ENCODE measurements around the gene TRPM4. TPM values are rescaled to one million over a fixed set of nuclear protein-coding genes. Genes with fewer than 3 reads are reported as not detected.
"Not testable (repeated sequence)": the region's sequence is repeated elsewhere in the genome, so short reads cannot be mapped to it uniquely, and the experiment has no call there.

TRPM4 gene
- total RNA-seq, 6 donors from 2014 or later = 23.9 to 120 (median 49.3) TPM

DNA sequence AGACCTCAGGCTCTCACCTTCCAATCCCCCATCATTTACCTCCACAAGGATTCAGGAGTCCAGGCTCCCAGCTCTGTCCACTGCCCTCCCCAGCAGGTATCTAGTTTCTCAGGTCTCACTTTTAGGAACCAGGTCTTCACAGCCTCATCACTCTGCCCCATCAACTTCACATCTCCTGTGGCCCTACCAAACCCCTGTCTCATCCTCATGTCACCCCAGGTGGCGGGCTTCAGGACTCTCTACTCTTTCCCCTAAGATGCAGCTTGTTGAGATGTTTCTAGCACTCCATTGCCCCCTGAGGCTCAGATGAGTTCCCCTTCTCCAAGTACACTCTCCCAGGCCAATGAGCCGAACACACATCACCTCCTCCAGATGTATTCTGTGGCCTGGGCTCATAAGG is 36.7 kb upstream of the TRPM4 start:
- WGBS, 2 donors = 95 to 98% methylated on average over 2 of the region's 2 CpGs

DNA sequence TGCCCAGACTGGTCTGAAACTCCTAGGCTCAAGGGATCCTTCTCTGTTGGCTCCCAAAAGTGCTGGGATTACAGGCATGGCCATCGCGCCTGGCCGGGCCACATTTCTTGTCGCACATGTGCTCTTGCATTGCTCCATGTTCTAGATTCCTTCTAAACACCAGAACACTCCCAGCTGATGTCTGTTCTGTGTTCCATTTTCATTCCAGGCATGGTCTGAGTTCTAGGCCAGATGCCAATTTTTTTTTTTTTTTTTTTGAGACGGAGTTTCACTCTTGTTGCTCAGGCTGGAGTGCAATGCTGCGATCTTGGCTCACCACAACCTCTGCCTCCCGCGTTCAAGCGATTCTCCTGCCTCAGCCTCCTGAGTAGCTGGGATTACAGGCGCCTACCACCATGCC is 35.8 kb upstream of the TRPM4 start:
- not testable (repeated sequence) for ATAC-seq (ENCODE audit: low FRiP score in 2 of 2); DNase-seq; H3K9me3 ChIP-seq; H3K4me3 ChIP-seq; H3K27ac ChIP-seq; H3K27me3 ChIP-seq; H3K36me3 ChIP-seq
- 75 to 79% methylated on average over 10 of the region's 10 CpGs for WGBS, 2 donors
- peaks cover 22 to 29% (median 25%) of the 10 kb centered on the region in 4 donors for H3K4me1 ChIP-seq

More for the DNA sequence above, 36.7 kb upstream of the TRPM4 start:
- DNase-seq (no peak), ATAC-seq (ENCODE audit: low FRiP score in 2 of 2) (no peak)
- Histone ChIP-seq H3K4me1 (peaks cover 22 to 29% (median 28%) of the 10 kb centered on the region in 4 donors), H3K27me3 (no peaks in the 10 kb centered on the region), H3K4me3 (no peak overlapping the region), H3K9me3 (no peaks in the 10 kb centered on the region), H3K36me3 (no peaks in the 10 kb centered on the region), H3K27ac (no peak overlapping the region)
- TF ChIP-seq EP300 (IDR thresholded peaks at IDR 0.05) (no peak), POLR2AphosphoS5 (IDR thresholded peaks at IDR 0.05) (no peak), POLR2A (IDR thresholded peaks at IDR 0.05) (no peak)
- TF ChIP-seq, protein P1, sequence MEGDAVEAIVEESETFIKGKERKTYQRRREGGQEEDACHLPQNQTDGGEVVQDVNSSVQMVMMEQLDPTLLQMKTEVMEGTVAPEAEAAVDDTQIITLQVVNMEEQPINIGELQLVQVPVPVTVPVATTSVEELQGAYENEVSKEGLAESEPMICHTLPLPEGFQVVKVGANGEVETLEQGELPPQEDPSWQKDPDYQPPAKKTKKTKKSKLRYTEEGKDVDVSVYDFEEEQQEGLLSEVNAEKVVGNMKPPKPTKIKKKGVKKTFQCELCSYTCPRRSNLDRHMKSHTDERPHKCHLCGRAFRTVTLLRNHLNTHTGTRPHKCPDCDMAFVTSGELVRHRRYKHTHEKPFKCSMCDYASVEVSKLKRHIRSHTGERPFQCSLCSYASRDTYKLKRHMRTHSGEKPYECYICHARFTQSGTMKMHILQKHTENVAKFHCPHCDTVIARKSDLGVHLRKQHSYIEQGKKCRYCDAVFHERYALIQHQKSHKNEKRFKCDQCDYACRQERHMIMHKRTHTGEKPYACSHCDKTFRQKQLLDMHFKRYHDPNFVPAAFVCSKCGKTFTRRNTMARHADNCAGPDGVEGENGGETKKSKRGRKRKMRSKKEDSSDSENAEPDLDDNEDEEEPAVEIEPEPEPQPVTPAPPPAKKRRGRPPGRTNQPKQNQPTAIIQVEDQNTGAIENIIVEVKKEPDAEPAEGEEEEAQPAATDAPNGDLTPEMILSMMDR (IDR thresholded peaks at IDR 0.05) = no peak

DNA sequence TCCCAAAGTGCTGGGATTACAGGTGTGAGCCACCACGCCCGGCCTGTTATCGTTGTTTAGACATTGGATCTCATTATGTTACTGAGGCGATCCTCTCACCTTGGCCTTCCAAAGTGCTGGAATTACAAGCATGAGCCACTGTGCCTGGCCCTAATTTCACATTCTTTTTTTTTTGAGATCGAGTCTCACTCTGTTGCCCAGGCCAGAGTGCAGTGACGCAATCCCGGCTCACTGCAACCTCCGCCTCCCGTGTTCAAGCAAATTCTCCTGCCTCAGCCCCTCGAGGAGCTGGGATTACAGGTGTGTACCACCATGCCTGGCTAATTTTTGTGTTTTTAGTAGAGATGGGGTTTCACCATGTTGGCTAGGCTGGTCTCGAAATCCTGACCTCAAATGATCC is 34.3 kb upstream of the TRPM4 start:
- ATAC-seq (ENCODE audit: low FRiP score in 2 of 2); H3K9me3 ChIP-seq: not testable (repeated sequence)
- WGBS, 2 donors = 87% methylated on average over 11 of the region's 11 CpGs

DNA sequence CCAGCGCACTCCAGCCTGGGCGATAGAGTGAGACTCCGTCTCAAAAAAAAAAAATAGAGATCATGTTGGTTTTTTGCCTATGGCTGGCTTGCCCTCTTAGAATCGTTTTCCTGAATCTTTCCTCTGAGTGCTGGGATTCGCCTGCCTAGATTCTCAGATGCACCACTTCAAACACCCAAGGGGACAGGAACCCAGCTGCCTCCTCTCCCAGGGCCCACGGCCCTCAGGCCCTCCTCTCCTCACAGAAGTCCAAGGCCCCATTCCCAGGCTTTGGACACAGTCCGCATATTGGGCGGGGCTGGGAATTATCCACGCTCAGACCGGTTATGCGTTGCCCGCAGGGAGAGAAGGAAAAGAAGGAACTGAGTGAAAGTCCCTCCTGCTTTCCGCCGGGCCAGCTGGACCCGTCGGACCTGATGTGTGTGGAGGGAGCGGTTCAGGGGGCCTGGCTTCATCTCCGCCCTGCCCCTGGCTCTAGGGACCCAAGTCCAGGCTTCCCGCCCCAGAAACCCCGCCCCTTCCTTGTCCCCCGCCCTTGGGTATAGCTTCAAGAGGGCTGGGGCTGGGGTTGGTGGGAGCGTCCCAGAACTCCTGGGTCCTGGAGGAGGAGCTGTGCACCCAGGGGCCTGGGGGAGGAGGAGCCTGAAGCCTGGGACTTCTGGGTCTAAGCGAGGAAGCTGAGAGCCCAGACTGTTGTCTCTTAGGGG is 32.4 kb upstream of the TRPM4 start:
- ATAC-seq (ENCODE audit: low FRiP score in 2 of 2) (no peak), DNase-seq (no peak)
- Histone ChIP-seq H3K9me3 (no peaks in the 10 kb centered on the region), H3K4me3 (no peak overlapping the region), H3K36me3 (no peaks in the 10 kb centered on the region), H3K27me3 (no peaks in the 10 kb centered on the region), H3K4me1 (peaks cover 8 to 25% (median 16%) of the 10 kb centered on the region in 4 donors), H3K27ac (no peak overlapping the region)
- TF ChIP-seq, protein P1 (IDR thresholded peaks at IDR 0.05) = no peak
- TF ChIP-seq POLR2AphosphoS5 (IDR thresholded peaks at IDR 0.05) (no peak), EP300 (IDR thresholded peaks at IDR 0.05) (no peak), POLR2A (IDR thresholded peaks at IDR 0.05) (no peak)
- WGBS, 2 donors = 43 to 57% methylated on average over 21 to 22 of the region's 23 CpGs

More for the DNA sequence above, 34.3 kb upstream of the TRPM4 start:
- H3K4me3 ChIP-seq, H3K27me3 ChIP-seq, DNase-seq, H3K27ac ChIP-seq, H3K36me3 ChIP-seq: not testable (repeated sequence)
- H3K4me1 ChIP-seq = peaks cover 12 to 29% (median 24%) of the 10 kb centered on the region in 4 donors

DNA sequence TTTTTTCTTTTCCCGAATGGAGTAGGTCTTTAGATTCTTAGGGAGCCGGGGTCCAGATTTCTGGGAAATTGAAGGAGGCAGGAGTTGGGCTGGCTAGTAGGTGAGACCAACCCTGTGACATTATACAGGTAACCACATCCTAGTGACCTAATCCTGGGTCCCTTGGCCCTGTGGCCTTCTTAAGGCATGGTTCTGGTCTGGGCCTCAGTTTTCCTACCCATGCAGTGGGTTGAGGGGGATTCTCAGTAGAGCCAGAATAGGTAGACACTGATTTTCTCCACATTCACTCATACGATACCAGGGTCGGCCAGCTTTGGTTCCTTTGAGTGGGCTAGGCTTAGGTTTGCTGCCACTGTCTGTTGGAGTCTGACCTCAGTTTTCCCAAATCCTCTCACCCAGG is 31.0 kb upstream of the TRPM4 start:
- Histone ChIP-seq H3K36me3 (no peaks in the 10 kb centered on the region), H3K4me1 (peaks cover 6 to 21% (median 13%) of the 10 kb centered on the region in 4 donors), H3K27me3 (no peaks in the 10 kb centered on the region), H3K9me3 (no peaks in the 10 kb centered on the region), H3K4me3 (no peak overlapping the region), H3K27ac (no peak overlapping the region)
- TF ChIP-seq EP300 (IDR thresholded peaks at IDR 0.05) = no peak
- DNase-seq = no peak
- WGBS, 2 donors = 75 to 89% methylated on average over 4 of the region's 4 CpGs
- ATAC-seq (ENCODE audit: low FRiP score in 2 of 2) = no peak

DNA sequence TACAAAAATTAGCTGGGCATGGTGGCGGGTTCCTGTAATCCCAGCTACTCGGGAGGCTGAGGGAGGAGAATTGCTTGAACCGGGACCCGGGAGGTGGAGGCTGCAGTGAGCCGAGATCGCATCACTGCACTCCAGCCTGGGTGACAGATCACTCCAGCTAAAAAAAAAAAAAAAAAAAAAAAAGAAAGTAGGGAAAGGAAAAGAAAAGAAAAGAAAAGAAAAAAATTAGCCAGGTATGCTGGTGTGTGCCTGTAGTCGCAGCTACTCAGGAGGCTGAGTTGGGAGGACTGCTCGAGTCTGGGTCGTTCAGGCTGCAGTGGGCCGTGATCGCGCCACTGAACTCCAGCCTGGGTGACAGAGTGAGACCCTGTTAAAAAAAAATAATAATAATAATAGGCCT is 30.4 kb upstream of the TRPM4 start:
- 93 to 97% methylated on average over 12 of the region's 12 CpGs for WGBS, 2 donors
- peak overlapping the region in 2 of 4 donors; percentile 44 to 45 for H3K4me3 ChIP-seq
- peaks cover 6 to 21% (median 13%) of the 10 kb centered on the region in 4 donors for H3K4me1 ChIP-seq
- peak in 1 of 2 donors; percentile 46 for DNase-seq
- H3K36me3 ChIP-seq; H3K27ac ChIP-seq; ATAC-seq (ENCODE audit: low FRiP score in 2 of 2); H3K27me3 ChIP-seq; H3K9me3 ChIP-seq: not testable (repeated sequence)

Data from upper lobe of left lung (tissue), 6 donors.